H9 (cell line): ENCODE results near the gene CIT. TPM values are rescaled to one million over a fixed set of nuclear protein-coding genes. Genes with fewer than 3 reads are reported as not detected.
"Not testable (repeated sequence)": the region's sequence is repeated elsewhere in the genome, so short reads cannot be mapped to it uniquely, and the experiment has no call there.

Source experiments
- DNase-seq: peaks from one replicate; pipeline ENCODE4 v3.0.0-alpha.2; 2017
- H2AFZ ChIP-seq: one replicate; pipeline ENCODE4 v1.6.1; 2013; ENCODE audit warnings: mild to moderate bottlenecking, low read length, control low read depth, moderate library complexity
- H2AK5ac ChIP-seq: 2 replicates; pipeline ENCODE4 v1.6.1; 2013; ENCODE audit warnings: low read length, control low read depth, mixed read lengths; ENCODE audit not compliant: insufficient read length
- H2BK120ac ChIP-seq: one replicate; pipeline ENCODE4 v1.6.1; 2013; ENCODE audit warnings: low read depth, mild to moderate bottlenecking, low read length, control low read depth, inconsistent platforms; ENCODE audit not compliant: poor library complexity, severe bottlenecking
- H2BK12ac ChIP-seq: 2 replicates; pipeline ENCODE4 v1.6.1; 2013; ENCODE audit warnings: low read length, control low read depth, mixed read lengths, low read depth; ENCODE audit not compliant: insufficient read length
- H2BK15ac ChIP-seq: 2 replicates; pipeline ENCODE4 v1.6.1; 2013; ENCODE audit warnings: low read depth, low read length, control low read depth
- H2BK20ac ChIP-seq: one replicate; pipeline ENCODE4 v1.6.1; 2013; ENCODE audit warnings: low read depth, mild to moderate bottlenecking, low read length, control low read depth, inconsistent platforms; ENCODE audit not compliant: poor library complexity, severe bottlenecking
- H2BK5ac ChIP-seq: 2 replicates; pipeline ENCODE4 v1.6.1; 2013; ENCODE audit warnings: low read length, control low read depth, mixed read lengths; ENCODE audit not compliant: insufficient read length
- H3K14ac ChIP-seq: 2 replicates; pipeline ENCODE4 v1.6.1; 2013; ENCODE audit warnings: low read length, control low read depth; ENCODE audit not compliant: insufficient read depth
- H3K18ac ChIP-seq: 2 replicates; pipeline ENCODE4 v1.6.1; 2013; ENCODE audit warnings: low read depth, mild to moderate bottlenecking, mixed read lengths, low read length, control low read depth; ENCODE audit not compliant: insufficient read length
- H3K23ac ChIP-seq: 2 replicates; pipeline ENCODE4 v1.6.1; 2013; ENCODE audit warnings: low read length, control low read depth, mixed read lengths, low read depth; ENCODE audit not compliant: insufficient read length
- H3K23me2 ChIP-seq: 2 replicates; pipeline ENCODE4 v1.6.1; 2013; ENCODE audit warnings: low read depth, mild to moderate bottlenecking, mixed read lengths, low read length, control low read depth; ENCODE audit not compliant: insufficient read length, poor library complexity, severe bottlenecking
- H3K27ac ChIP-seq: 2 replicates; pipeline ENCODE4 v1.5.1; 2013; ENCODE audit warnings: low read length, control low read depth, mixed read lengths, low read depth; ENCODE audit not compliant: insufficient read length
- H3K27me3 ChIP-seq: 2 replicates; pipeline ENCODE4 v1.6.1; 2013; ENCODE audit warnings: low read length, control low read depth, inconsistent platforms; ENCODE audit not compliant: insufficient read depth
- H3K4ac ChIP-seq: 2 replicates; pipeline ENCODE4 v1.6.1; 2013; ENCODE audit warnings: low read depth, mild to moderate bottlenecking, control low read depth, inconsistent platforms, low read length, moderate library complexity
- H3K4me1 ChIP-seq: 2 replicates; pipeline ENCODE4 v1.6.1; 2013; ENCODE audit warnings: low read length, control low read depth, inconsistent platforms; ENCODE audit not compliant: insufficient read depth
- H3K4me2 ChIP-seq: 2 replicates; pipeline ENCODE4 v1.6.1; 2013; ENCODE audit warnings: low read length, control low read depth, mixed read lengths; ENCODE audit not compliant: insufficient read length, insufficient read depth
- H3K56ac ChIP-seq: 2 replicates; pipeline ENCODE4 v1.6.1; 2013; ENCODE audit warnings: low read depth, mild to moderate bottlenecking, mixed read lengths, low read length, control low read depth; ENCODE audit not compliant: insufficient read length
- H3K79me1 ChIP-seq: 2 replicates; pipeline ENCODE4 v1.6.1; 2013; ENCODE audit warnings: low read depth, mild to moderate bottlenecking, moderate library complexity, low read length, control low read depth, inconsistent platforms; ENCODE audit not compliant: insufficient read depth, poor library complexity, severe bottlenecking
- H3K79me2 ChIP-seq: 2 replicates; pipeline ENCODE4 v1.6.1; 2013; ENCODE audit warnings: low read length, control low read depth, inconsistent platforms; ENCODE audit not compliant: insufficient read depth
- H3K9ac ChIP-seq: 2 replicates; pipeline ENCODE4 v1.6.1; 2013; ENCODE audit warnings: low read length, control low read depth, mixed read lengths; ENCODE audit not compliant: insufficient read length; ENCODE audit errors: extremely low read depth
- H3K9me3 ChIP-seq: one replicate; pipeline ENCODE4 v1.6.1; 2013; ENCODE audit warnings: low read depth, low read length, inconsistent platforms; ENCODE audit not compliant: control insufficient read depth
- H3T11ph ChIP-seq: one replicate; pipeline ENCODE4 v1.6.1; 2013; ENCODE audit warnings: mild to moderate bottlenecking, low read length, control low read depth, inconsistent platforms
- H4K20me1 ChIP-seq: one replicate; pipeline ENCODE4 v1.6.1; 2013; ENCODE audit not compliant: control insufficient read depth, insufficient read length, insufficient read depth
- H4K5ac ChIP-seq: 2 replicates; pipeline ENCODE4 v1.6.1; 2013; ENCODE audit warnings: low read depth, mild to moderate bottlenecking, mixed read lengths, low read length, control low read depth; ENCODE audit not compliant: insufficient read length
- H4K8ac ChIP-seq: replicated peaks from 2 replicates; pipeline ENCODE4 v1.6.1; 2013; ENCODE audit warnings: low read length, control low read depth, mixed read lengths, low read depth; ENCODE audit not compliant: insufficient read length
- H4K91ac ChIP-seq: 2 replicates; pipeline ENCODE4 v1.6.1; 2013; ENCODE audit warnings: low read depth, mild to moderate bottlenecking, moderate library complexity, mixed read lengths, low read length, control low read depth; ENCODE audit not compliant: insufficient read length
- H3K27ac Mint-ChIP-seq, 3 experiments: 2 replicates in 2 of 3; 3 replicates in 1 of 3; pipeline ENCODE4 v1.8.0; 2020 to 2021; ENCODE audit warnings: mixed read lengths in 3 of 3, mild to moderate bottlenecking in 1 of 3, moderate library complexity in 1 of 3
- H3K27me3 Mint-ChIP-seq: 2 replicates; pipeline ENCODE4 v1.8.0; 2021; ENCODE audit warnings: low read depth, mild to moderate bottlenecking, moderate library complexity, mixed read lengths
- H3K36me3 Mint-ChIP-seq, 3 experiments: 2 replicates in 2 of 3; 3 replicates in 1 of 3; pipeline ENCODE4 v1.8.0; 2020 to 2021; ENCODE audit warnings: low read depth in 3 of 3, mixed read lengths in 3 of 3; ENCODE audit not compliant: insufficient read depth in 1 of 3
- H3K4me1 Mint-ChIP-seq, 2 experiments: 2 replicates each; pipeline ENCODE4 v1.8.0; 2020; ENCODE audit warnings: mixed read lengths in 2 of 2
- H3K4me3 Mint-ChIP-seq, 2 experiments: 2 replicates in 1 of 2; 3 replicates in 1 of 2; pipeline ENCODE4 v1.8.0; 2020 to 2021; ENCODE audit warnings: mild to moderate bottlenecking in 2 of 2, mixed read lengths in 2 of 2, moderate library complexity in 1 of 2
- H3K9me3 Mint-ChIP-seq, 2 experiments: 2 replicates in 1 of 2; 3 replicates in 1 of 2; pipeline ENCODE4 v1.8.0; 2020; ENCODE audit warnings: mild to moderate bottlenecking in 2 of 2, mixed read lengths in 2 of 2, moderate library complexity in 1 of 2
- WGBS: extraction: QIAGEN DNeasy Blood & Tissue Kit; methylation state at CpG from one replicate; pipeline ENCODE4 v1.1.7; 2013; ENCODE audit warnings: missing lambda C conversion rate, low lambda C conversion rate, mixed read lengths; ENCODE audit not compliant: insufficient read length; ENCODE audit errors: extremely low coverage; 5-methylcytosine and 5-hydroxymethylcytosine counted together
- total RNA-seq: library from RNA; stranded (reverse); gene quantifications from 2 replicates; pipeline ENCODE4 v1.2.1, GENCODE V29; 2021
- TF ChIP-seq, protein P1 (sequence below): fragments of 200-600 bp; sonication (generic); conservative IDR thresholded peaks from 3 replicates; pipeline ENCODE4 v1.8.0; 2021; ENCODE audit warnings: antibody characterized with exemption, mild to moderate bottlenecking

Gene CIT
- total RNA-seq, 1 experiment from 2014 or later, result 55.3 TPM

DNA sequence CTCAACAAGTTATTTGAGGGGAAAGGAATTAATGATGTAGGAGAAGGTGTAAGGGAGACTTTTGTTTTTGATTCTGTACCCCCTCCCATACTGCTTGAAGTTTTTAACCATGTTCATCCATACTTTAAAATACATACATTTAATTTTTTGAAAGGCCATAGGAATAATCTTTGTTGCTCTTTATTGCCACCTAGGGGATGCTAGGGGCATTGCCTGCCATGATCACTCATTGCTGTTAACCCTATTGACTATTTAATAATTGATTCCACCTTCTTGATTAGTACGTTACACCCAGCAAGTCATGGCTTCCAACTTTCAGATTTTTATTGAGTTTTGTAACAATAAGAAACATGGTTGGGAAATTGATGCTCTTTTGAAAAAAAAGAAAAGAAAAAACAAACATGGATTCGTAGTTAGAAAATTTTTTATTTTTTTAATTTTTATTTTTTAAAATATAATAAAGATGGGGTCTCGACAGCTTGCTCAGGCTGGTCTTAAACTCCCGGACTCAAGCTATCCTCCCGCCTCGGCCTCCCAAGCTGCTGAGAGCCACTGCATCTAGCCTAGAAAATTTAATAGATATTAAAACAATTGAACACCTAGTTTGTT, 217.7 kb downstream of the CIT start:
- H3K36me3 Mint-ChIP-seq, result no peaks in the 10 kb centered on the region; a peak in 1 of 7 replicates
- Histone ChIP-seq H4K5ac (no peak overlapping the region), H4K8ac (no peak overlapping the region), H3K27me3 (no peaks in the 10 kb centered on the region), H3K4me2 (no peak overlapping the region), H3K23me2 (no peaks in the 10 kb centered on the region), H3K4ac (no peak overlapping the region), H2BK12ac (no peak overlapping the region), H3T11ph (no peak overlapping the region), H3K9me3 (no peaks in the 10 kb centered on the region), H3K14ac (no peak overlapping the region), H3K27ac (no peak overlapping the region), H3K56ac (no peak overlapping the region), H2AK5ac (no peak overlapping the region), H2BK120ac (no peak overlapping the region), H2AFZ (no peak overlapping the region), H3K23ac (no peak overlapping the region), H3K79me1 (no peaks in the 10 kb centered on the region), H4K20me1 (no peaks in the 10 kb centered on the region), H3K4me1 (no peaks in the 10 kb centered on the region), H3K18ac (no peak overlapping the region), H3K79me2 (no peaks in the 10 kb centered on the region), H2BK5ac (no peak overlapping the region), H2BK15ac (no peak overlapping the region), H4K91ac (no peak overlapping the region), H3K9ac (no peak overlapping the region), H2BK20ac (no peak overlapping the region)
- no peak for DNase-seq
- TF ChIP-seq, protein P1, sequence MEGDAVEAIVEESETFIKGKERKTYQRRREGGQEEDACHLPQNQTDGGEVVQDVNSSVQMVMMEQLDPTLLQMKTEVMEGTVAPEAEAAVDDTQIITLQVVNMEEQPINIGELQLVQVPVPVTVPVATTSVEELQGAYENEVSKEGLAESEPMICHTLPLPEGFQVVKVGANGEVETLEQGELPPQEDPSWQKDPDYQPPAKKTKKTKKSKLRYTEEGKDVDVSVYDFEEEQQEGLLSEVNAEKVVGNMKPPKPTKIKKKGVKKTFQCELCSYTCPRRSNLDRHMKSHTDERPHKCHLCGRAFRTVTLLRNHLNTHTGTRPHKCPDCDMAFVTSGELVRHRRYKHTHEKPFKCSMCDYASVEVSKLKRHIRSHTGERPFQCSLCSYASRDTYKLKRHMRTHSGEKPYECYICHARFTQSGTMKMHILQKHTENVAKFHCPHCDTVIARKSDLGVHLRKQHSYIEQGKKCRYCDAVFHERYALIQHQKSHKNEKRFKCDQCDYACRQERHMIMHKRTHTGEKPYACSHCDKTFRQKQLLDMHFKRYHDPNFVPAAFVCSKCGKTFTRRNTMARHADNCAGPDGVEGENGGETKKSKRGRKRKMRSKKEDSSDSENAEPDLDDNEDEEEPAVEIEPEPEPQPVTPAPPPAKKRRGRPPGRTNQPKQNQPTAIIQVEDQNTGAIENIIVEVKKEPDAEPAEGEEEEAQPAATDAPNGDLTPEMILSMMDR, result peak; percentile 90
- WGBS, result 100% methylated on average over 1 of the region's 6 CpGs
- H3K4me3 Mint-ChIP-seq, result no peak overlapping the region
- no peaks in the 10 kb centered on the region for H3K4me1 Mint-ChIP-seq
- peaks cover 1 to 2% of the 10 kb centered on the region in 2 experiments; a peak in 4 of 5 replicates for H3K9me3 Mint-ChIP-seq
- H3K27me3 Mint-ChIP-seq, result peaks cover 18% of the 10 kb centered on the region
- no peak overlapping the region for H3K27ac Mint-ChIP-seq

DNA sequence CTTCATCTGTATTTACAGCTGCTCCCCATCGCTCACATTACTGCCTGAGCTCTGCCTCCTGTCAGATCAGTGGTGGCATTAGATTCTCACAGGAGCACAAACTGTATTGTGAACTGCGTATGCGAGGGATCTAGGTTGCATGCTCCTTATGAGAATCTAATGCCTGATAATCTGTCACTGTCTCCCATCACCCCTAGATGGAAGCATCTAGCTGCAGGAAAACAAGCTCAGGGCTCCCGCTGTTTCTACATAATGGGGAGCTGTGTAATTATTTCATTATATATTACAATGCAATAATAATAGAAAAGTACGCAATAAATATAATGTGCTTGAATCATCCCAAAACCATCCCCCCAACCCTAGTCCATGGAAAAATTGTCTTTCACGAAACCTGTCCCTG, 219.0 kb downstream of the CIT start:
- not testable (repeated sequence) for H4K20me1 ChIP-seq, H3K4me3 Mint-ChIP-seq, H3K18ac ChIP-seq, H3K27ac ChIP-seq, H3K4me1 Mint-ChIP-seq, H3K27me3 ChIP-seq, H2BK5ac ChIP-seq, H3K27ac Mint-ChIP-seq, H3K23me2 ChIP-seq, H3K79me1 ChIP-seq, H2AFZ ChIP-seq, H3K79me2 ChIP-seq, H3K9me3 ChIP-seq, H3K4me1 ChIP-seq, H3K36me3 Mint-ChIP-seq, H2AK5ac ChIP-seq, H4K5ac ChIP-seq, H4K8ac ChIP-seq, DNase-seq, H2BK12ac ChIP-seq, H3K56ac ChIP-seq, H2BK20ac ChIP-seq, H2BK15ac ChIP-seq, H3T11ph ChIP-seq, H3K4ac ChIP-seq, H3K14ac ChIP-seq, H3K9ac ChIP-seq, H3K4me2 ChIP-seq, H3K23ac ChIP-seq, H4K91ac ChIP-seq, H2BK120ac ChIP-seq
- H3K9me3 Mint-ChIP-seq, result peaks cover 12 to 14% of the 10 kb centered on the region in 2 experiments
- no CpG with 5 or more reads among the region's 6 CpGs for WGBS
- peaks cover 15% of the 10 kb centered on the region for H3K27me3 Mint-ChIP-seq
